Measurements from ENCODE around the gene DIP2C. TPM values are rescaled to one million over a fixed set of nuclear protein-coding genes. Genes with fewer than 3 reads are reported as not detected.

DIP2C gene
- total and polyA plus RNA-seq, 3 donors from 2014 or later = 14.9 to 43.4 (median 30.1) TPM

- no peaks in the 10 kb centered on the region for H3K27me3 ChIP-seq
- no peaks in the 10 kb centered on the region for H3K9me3 ChIP-seq
- H3K27ac ChIP-seq = no peak overlapping the region
- H3K36me3 ChIP-seq (ENCODE audit: low read depth, missing control alignments) = no peaks in the 10 kb centered on the region
- 94 to 96% methylated on average over 7 of the region's 7 CpGs for WGBS, 2 donors
- TF ChIP-seq, protein P1, sequence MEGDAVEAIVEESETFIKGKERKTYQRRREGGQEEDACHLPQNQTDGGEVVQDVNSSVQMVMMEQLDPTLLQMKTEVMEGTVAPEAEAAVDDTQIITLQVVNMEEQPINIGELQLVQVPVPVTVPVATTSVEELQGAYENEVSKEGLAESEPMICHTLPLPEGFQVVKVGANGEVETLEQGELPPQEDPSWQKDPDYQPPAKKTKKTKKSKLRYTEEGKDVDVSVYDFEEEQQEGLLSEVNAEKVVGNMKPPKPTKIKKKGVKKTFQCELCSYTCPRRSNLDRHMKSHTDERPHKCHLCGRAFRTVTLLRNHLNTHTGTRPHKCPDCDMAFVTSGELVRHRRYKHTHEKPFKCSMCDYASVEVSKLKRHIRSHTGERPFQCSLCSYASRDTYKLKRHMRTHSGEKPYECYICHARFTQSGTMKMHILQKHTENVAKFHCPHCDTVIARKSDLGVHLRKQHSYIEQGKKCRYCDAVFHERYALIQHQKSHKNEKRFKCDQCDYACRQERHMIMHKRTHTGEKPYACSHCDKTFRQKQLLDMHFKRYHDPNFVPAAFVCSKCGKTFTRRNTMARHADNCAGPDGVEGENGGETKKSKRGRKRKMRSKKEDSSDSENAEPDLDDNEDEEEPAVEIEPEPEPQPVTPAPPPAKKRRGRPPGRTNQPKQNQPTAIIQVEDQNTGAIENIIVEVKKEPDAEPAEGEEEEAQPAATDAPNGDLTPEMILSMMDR (IDR thresholded peaks at IDR 0.05) = no peak
- no peak for TF ChIP-seq POLR2A (IDR thresholded peaks at IDR 0.05)
- no peak for DNase-seq
- intact Hi-C loops (cut with DNase I; ENCODE audit: low total_unique reads) = no loop called here
- no peak overlapping the region for H3K4me3 ChIP-seq
- H3K4me1 ChIP-seq = no peaks in the 10 kb centered on the region
Measured at GRCh38 chr10:568848-569247, 120.6 kb downstream of the DIP2C start.

GRCh38 chr10:567869-568268 lies 121.6 kb downstream of the DIP2C start:
- intact Hi-C loops (cut with DNase I; ENCODE audit: low total_unique reads) = no loop called here
- H3K4me1 ChIP-seq = no peaks in the 10 kb centered on the region
- no peaks in the 10 kb centered on the region for H3K27me3 ChIP-seq

DNA sequence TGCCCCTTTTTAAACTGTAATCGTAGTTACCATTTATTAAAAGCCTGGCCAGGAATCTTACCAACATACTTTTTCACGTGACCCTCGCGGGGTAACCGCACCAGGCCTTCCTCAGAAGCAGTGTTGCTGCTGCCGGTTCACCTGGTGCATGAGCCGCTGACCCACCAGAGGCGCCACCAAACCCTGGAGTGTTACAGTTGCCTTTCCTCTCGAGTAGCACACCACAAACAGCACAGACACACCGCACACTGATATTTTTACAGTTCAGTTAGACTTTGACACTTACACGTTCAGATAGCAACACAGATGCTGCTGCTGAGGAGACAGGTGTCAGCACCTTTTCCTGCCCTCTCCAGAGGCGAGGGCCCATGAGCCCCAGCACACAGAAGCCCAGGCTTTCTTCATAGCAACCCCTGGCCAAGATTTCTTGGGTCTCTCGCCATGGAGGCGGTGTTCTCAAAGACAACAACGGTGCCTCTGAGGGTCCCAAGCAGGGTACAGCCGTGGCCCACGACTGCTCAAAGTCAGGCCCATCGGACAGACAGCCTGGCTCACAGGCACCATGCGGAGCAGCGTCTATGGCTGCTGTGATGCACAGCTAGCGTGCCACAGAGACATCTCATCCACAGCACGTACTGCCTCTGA lies 123.1 kb downstream of the DIP2C start:
- H3K4me1 ChIP-seq = no peaks in the 10 kb centered on the region
- H3K27ac ChIP-seq = no peak overlapping the region

More at GRCh38 chr10:567869-568268, 121.6 kb downstream of the DIP2C start:
- TF ChIP-seq, protein P1 (IDR thresholded peaks at IDR 0.05) = no peak
- no peak for TF ChIP-seq POLR2A (IDR thresholded peaks at IDR 0.05)
- WGBS, 2 donors = 80 to 93% methylated on average over 1 to 12 of the region's 12 CpGs
- no peaks in the 10 kb centered on the region for H3K9me3 ChIP-seq
- H3K27ac ChIP-seq = no peak overlapping the region
- no peak for DNase-seq
- H3K36me3 ChIP-seq (ENCODE audit: low read depth, missing control alignments) = no peaks in the 10 kb centered on the region
- no peak overlapping the region for H3K4me3 ChIP-seq

GRCh38 chr10:565676-566075 lies 123.8 kb downstream of the DIP2C start:
- intact Hi-C loops (cut with DNase I; ENCODE audit: low total_unique reads) = no loop called here
- H3K4me1 ChIP-seq = no peaks in the 10 kb centered on the region
- H3K36me3 ChIP-seq (ENCODE audit: low read depth, missing control alignments) = no peaks in the 10 kb centered on the region
- DNase-seq = no peak
- TF ChIP-seq, protein P1 (IDR thresholded peaks at IDR 0.05) = no peak
- TF ChIP-seq POLR2A (IDR thresholded peaks at IDR 0.05) = no peak
- H3K9me3 ChIP-seq = no peaks in the 10 kb centered on the region
- no peak overlapping the region for H3K4me3 ChIP-seq
- no peak overlapping the region for H3K27ac ChIP-seq
- no peaks in the 10 kb centered on the region for H3K27me3 ChIP-seq
- 90% methylated on average over 13 of the region's 13 CpGs for WGBS, 2 donors

More for the DNA sequence above, 123.1 kb downstream of the DIP2C start:
- H3K9me3 ChIP-seq = no peaks in the 10 kb centered on the region
- WGBS, 2 donors = 93 to 94% methylated on average over 21 to 22 of the region's 22 CpGs
- TF ChIP-seq POLR2A (IDR thresholded peaks at IDR 0.05) = no peak
- TF ChIP-seq, protein P1 (IDR thresholded peaks at IDR 0.05) = no peak
- no peaks in the 10 kb centered on the region for H3K36me3 ChIP-seq (ENCODE audit: low read depth, missing control alignments)
- intact Hi-C loops (cut with DNase I; ENCODE audit: low total_unique reads) = no loop called here
- H3K27me3 ChIP-seq = no peaks in the 10 kb centered on the region
- DNase-seq = no peak
- H3K4me3 ChIP-seq = no peak overlapping the region

DNA sequence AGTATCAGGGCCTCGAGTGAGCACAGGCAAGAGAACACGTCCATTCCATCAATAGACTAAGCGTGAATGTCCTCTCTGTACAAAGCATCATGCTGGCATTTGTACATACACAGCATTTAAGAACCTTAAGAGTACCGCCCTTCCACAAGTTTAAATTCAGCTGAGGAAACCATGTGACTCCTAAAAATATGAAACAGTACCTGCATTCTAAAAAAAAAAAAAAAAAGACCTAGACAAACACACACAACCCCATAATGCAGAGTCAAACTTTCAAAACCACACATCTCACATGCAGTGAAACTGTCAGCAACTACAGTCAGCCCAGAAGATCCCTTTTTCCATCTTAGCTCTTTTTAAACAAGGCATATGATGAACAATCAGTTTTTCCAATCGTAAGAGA lies 124.3 kb downstream of the DIP2C start:
- Histone ChIP-seq H3K4me1 (no peaks in the 10 kb centered on the region), H3K27me3 (no peaks in the 10 kb centered on the region), H3K9me3 (no peaks in the 10 kb centered on the region), H3K27ac (no peak overlapping the region), H3K4me3 (no peak overlapping the region), H3K36me3 (ENCODE audit: low read depth, missing control alignments) (no peaks in the 10 kb centered on the region)
- 90 to 94% methylated on average over 5 of the region's 5 CpGs for WGBS, 2 donors
- no peak for DNase-seq
- intact Hi-C loops (cut with DNase I; ENCODE audit: low total_unique reads) = no loop called here
- TF ChIP-seq POLR2A (IDR thresholded peaks at IDR 0.05) = no peak
- TF ChIP-seq, protein P1 (IDR thresholded peaks at IDR 0.05) = no peak

Data from testis (tissue), 3 donors.